Measurements from ENCODE around the gene MBLAC1. TPM values are rescaled to one million over a fixed set of nuclear protein-coding genes. Genes with fewer than 3 reads are reported as not detected.

Gene MBLAC1
- total RNA-seq, 1 experiment from 2014 or later = 5.2 TPM

DNA sequence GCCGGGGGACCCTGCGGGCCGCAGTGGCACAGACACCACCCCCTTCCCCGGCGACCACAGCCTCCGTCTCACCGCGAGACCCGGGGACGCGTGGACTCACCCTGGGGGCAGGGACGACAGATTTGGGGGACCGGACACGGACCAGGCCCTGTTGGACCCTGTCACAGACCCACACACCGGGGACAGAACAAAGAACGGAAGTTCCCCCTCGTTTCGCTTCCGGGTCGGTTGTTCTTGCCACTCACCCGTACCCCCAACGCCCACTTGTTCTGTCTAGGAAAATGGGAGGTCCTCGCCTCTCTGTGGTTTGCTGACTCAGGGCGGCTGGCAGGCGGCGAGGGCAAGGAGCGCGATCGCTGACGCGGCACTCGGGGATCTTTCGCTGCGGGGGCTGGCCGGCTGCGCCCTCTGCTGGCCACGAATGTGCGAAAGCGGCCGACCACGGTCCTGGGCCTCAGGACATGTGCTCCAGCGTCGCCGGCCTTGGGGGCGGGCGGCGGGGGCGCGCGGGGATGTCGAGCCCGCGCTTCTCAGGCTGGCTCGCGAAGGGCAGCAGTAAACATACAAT, 45.1 kb upstream of the MBLAC1 start, which contains the start of gene ZNF3:
Gene ZNF3 (minus strand): TSS at position 189 of the 568 bp plus-strand sequence. CDS start 4,366 bp downstream, outside the sequence.
- Histone ChIP-seq H3K4me3 (ENCODE audit: low read depth in 2 of 2, low read length in 2 of 2) (peak within 1 kb of the TSS; percentile 76 to 99), H3K36me3 (ENCODE audit: control insufficient read depth, insufficient read depth, low read length) (peaks cover 12% of the 10 kb centered on the region), H3K27ac (ENCODE audit: low read length) (peak within 1 kb of the TSS; percentile 91), H3K27me3 (ENCODE audit: control insufficient read depth, insufficient read depth, low read length) (no peaks in the 10 kb centered on the region), H3K9me3 (ENCODE audit: control insufficient read depth, insufficient read depth, low read depth, low read length) (peaks cover 7% of the 10 kb centered on the region; the same call in 1 of the 2 replicates), H3K4me1 (ENCODE audit: control insufficient read depth, insufficient read depth, low read length) (peaks cover 9% of the 10 kb centered on the region)
- no TSS peak for BruUV-seq (replicated peaks)
- TF ChIP-seq SIN3A (IDR thresholded peaks at IDR 0.05; ENCODE audit: borderline replicate concordance, insufficient read depth, low read depth, low read length) (peak; percentile 85), CTCF (IDR thresholded peaks at IDR 0.05) (peak; percentile 98), POLR2AphosphoS5 (IDR thresholded peaks at IDR 0.05; ENCODE audit: low read depth, low read length) (peak; percentile 86), TCF7L2 (IDR thresholded peaks at IDR 0.05; ENCODE audit: low read depth, low read length) (peak; percentile 60)
- TF ChIP-seq, protein P1, sequence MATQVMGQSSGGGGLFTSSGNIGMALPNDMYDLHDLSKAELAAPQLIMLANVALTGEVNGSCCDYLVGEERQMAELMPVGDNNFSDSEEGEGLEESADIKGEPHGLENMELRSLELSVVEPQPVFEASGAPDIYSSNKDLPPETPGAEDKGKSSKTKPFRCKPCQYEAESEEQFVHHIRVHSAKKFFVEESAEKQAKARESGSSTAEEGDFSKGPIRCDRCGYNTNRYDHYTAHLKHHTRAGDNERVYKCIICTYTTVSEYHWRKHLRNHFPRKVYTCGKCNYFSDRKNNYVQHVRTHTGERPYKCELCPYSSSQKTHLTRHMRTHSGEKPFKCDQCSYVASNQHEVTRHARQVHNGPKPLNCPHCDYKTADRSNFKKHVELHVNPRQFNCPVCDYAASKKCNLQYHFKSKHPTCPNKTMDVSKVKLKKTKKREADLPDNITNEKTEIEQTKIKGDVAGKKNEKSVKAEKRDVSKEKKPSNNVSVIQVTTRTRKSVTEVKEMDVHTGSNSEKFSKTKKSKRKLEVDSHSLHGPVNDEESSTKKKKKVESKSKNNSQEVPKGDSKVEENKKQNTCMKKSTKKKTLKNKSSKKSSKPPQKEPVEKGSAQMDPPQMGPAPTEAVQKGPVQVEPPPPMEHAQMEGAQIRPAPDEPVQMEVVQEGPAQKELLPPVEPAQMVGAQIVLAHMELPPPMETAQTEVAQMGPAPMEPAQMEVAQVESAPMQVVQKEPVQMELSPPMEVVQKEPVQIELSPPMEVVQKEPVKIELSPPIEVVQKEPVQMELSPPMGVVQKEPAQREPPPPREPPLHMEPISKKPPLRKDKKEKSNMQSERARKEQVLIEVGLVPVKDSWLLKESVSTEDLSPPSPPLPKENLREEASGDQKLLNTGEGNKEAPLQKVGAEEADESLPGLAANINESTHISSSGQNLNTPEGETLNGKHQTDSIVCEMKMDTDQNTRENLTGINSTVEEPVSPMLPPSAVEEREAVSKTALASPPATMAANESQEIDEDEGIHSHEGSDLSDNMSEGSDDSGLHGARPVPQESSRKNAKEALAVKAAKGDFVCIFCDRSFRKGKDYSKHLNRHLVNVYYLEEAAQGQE (IDR thresholded peaks at IDR 0.05; ENCODE audit: insufficient read depth in 1 of 2, low read depth in 2 of 2, low read length in 1 of 2) = no peak; a peak in 1 of 4 replicates
- peak; percentile 97 for ATAC-seq
- POLR2A ChIA-PET = no interaction called here
- CTCF ChIA-PET = no interaction called here
- intact Hi-C loops (cut with micrococcal nuclease; ENCODE audit: unreplicated experiment) (loop anchor here (10.0 kb wide), 1 partner anchor 87 kb away; no protein-coding TSS in a partner anchor), in situ Hi-C loops (cut with HindIII; ENCODE audit: low pct_unique_long_range_greater_than_20kb, low sequenced_read_pairs) (no loop called here)
- peak; percentile 100 for DNase-seq (ENCODE audit: low read depth, low spot score)

GRCh38 chr7:100082978-100083377, 43.8 kb upstream of the MBLAC1 start:
- in situ Hi-C loops (cut with HindIII; ENCODE audit: low pct_unique_long_range_greater_than_20kb, low sequenced_read_pairs) (no loop called here), intact Hi-C loops (cut with micrococcal nuclease; ENCODE audit: unreplicated experiment) (loop anchor here (10.0 kb wide), 1 partner anchor 88 kb away; no protein-coding TSS in a partner anchor)
- TF ChIP-seq SIN3A (IDR thresholded peaks at IDR 0.05; ENCODE audit: borderline replicate concordance, insufficient read depth, low read depth, low read length) (no peak), TCF7L2 (IDR thresholded peaks at IDR 0.05; ENCODE audit: low read depth, low read length) (no peak), CTCF (IDR thresholded peaks at IDR 0.05) (no peak), POLR2AphosphoS5 (IDR thresholded peaks at IDR 0.05; ENCODE audit: low read depth, low read length) (no peak)
- TF ChIP-seq, protein P1 (IDR thresholded peaks at IDR 0.05; ENCODE audit: insufficient read depth in 1 of 2, low read depth in 2 of 2, low read length in 1 of 2) = no peak
- H3K4me3 ChIP-seq (ENCODE audit: low read depth in 2 of 2, low read length in 2 of 2) = peak overlapping the region in 1 of 2 experiments; percentile 99; a peak in 1 of 4 replicates
- H3K4me1 ChIP-seq (ENCODE audit: control insufficient read depth, insufficient read depth, low read length) = peaks cover 15% of the 10 kb centered on the region
- ChIA-PET CTCF (interaction anchor here (0.7 kb wide), 1 partner anchor 94 kb away, joined by 6 read pairs; no protein-coding TSS in a partner anchor), POLR2A (interaction anchor here (0.6 to 1.0 kb wide), 3 partner anchors 19 to 1087 kb away, joined by 4 to 5 read pairs (median 4); partner anchors contain the start of genes AP4M1 and MCM7)
- BruUV-seq (replicated peaks) = no TSS peak
- ATAC-seq (no peak), DNase-seq (ENCODE audit: low read depth, low spot score) (no peak)
- no peaks in the 10 kb centered on the region for H3K27me3 ChIP-seq (ENCODE audit: control insufficient read depth, insufficient read depth, low read length)
- peaks cover 8% of the 10 kb centered on the region; the same call in 1 of the 2 replicates for H3K36me3 ChIP-seq (ENCODE audit: control insufficient read depth, insufficient read depth, low read length)
- H3K27ac ChIP-seq (ENCODE audit: low read length) = peak overlapping the region; percentile 75; the same call in 1 of the 2 replicates
- H3K9me3 ChIP-seq (ENCODE audit: control insufficient read depth, insufficient read depth, low read depth, low read length) = no peaks in the 10 kb centered on the region

Data from Panc1 (cell line).